HFFc6 (cell line): Measurements from ENCODE around the gene LCN10. TPM values are rescaled to one million over a fixed set of nuclear protein-coding genes. Genes with fewer than 3 reads are reported as not detected.
"Not testable (repeated sequence)": the region's sequence is repeated elsewhere in the genome, so short reads cannot be mapped to it uniquely, and the experiment has no call there.

Experiments used
- DNase-seq: peaks from one replicate; pipeline ENCODE4 v3.0.0-alpha.2; 2018
- H3K27ac Mint-ChIP-seq: 2 replicates; pipeline ENCODE4 v1.8.0; 2020; ENCODE audit warnings: mild to moderate bottlenecking, mixed read lengths
- H3K27me3 Mint-ChIP-seq: 2 replicates; pipeline ENCODE4 v1.8.0; 2021; ENCODE audit warnings: mild to moderate bottlenecking, moderate library complexity, mixed read lengths; ENCODE audit not compliant: insufficient read depth
- H3K36me3 Mint-ChIP-seq: 2 replicates; pipeline ENCODE4 v1.8.0; 2021; ENCODE audit warnings: low read depth, mixed read lengths
- H3K4me1 Mint-ChIP-seq: 2 replicates; pipeline ENCODE4 v1.8.0; 2020; ENCODE audit warnings: low read depth, mixed read lengths
- H3K4me3 Mint-ChIP-seq: 2 replicates; pipeline ENCODE4 v1.8.0; 2020; ENCODE audit warnings: mild to moderate bottlenecking, moderate library complexity, mixed read lengths
- H3K9me3 Mint-ChIP-seq: 2 replicates; pipeline ENCODE4 v1.8.0; 2020; ENCODE audit warnings: mild to moderate bottlenecking, mixed read lengths
- long read RNA-seq: library from polyadenylated mRNA; unstranded; transcript quantifications from one replicate; pipeline ENCODE4 v2.0.0, GENCODE V29; 2019
- total RNA-seq, 6 experiments: library from RNA; stranded (reverse); fragmentation: NEBNext Ultra II Directional; extraction: Animal tissue kit (Norgen Biotek cat#: 25700); gene quantifications; 2 replicates in 1 of 6; 3 replicates in 5 of 6; pipeline ENCODE4 v1.2.3, GENCODE V29; 2021
- TF ChIP-seq, protein P1 (sequence below): fragments of 200-600 bp; sonication (generic); IDR thresholded peaks from 2 replicates; pipeline ENCODE4 v1.5.0; 2021; ENCODE audit warnings: antibody characterized with exemption, mild to moderate bottlenecking

The LCN10 gene
- not detected for total RNA-seq
- long read RNA-seq = 0 reads

DNA sequence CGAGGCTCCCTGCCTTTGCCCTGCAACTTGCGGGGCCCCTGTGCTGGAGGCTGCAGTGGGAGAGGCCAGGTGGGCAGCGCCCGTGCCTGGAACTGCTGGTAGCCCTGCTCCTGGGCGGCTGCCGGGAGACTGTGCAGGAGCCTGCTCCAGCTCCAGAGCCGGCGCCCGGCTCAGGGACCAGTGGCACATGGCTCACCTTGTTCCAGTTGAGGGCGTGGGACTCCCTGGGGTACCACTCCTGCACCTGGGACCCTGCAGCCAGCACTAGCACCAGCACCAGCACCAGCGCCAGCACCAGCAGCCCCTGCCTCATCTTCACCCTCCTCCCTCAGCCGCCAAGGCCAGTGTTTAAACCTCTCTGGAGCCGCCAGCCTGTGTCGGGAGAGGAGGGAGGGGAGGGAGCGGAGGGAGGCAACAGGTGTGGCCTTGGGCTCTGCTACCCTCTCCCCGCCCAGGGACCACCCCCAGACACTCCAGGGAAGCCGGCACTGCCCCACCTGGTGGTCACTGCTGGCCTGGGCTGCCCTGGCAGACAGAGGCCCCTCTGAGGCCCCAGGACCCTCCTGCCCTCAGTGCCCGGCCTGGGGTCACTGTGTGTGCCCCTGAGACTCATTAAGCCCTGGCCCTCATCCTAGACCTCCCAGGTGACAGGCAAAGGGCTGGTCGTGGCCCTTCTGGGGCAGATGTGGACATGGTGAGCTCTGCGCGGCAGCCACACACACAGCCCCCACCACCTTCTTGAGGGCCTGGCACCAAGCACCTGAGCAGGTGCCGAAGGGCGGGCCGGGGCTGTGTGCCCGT, at the start of gene LCN10:
TSS of gene LCN10 (minus strand) at position 350 of the 801 bp plus-strand sequence. CDS start at position 313, 37 bp downstream.
- no peaks in the 10 kb centered on the region for H3K36me3 Mint-ChIP-seq
- H3K4me1 Mint-ChIP-seq = no peaks in the 10 kb centered on the region
- no peaks in the 10 kb centered on the region for H3K9me3 Mint-ChIP-seq
- peaks cover 15% of the 10 kb centered on the region for H3K27me3 Mint-ChIP-seq
- no peak within 1 kb of the TSS for H3K27ac Mint-ChIP-seq
- H3K4me3 Mint-ChIP-seq = no peak within 1 kb of the TSS
- no peak for DNase-seq
- TF ChIP-seq, protein P1, sequence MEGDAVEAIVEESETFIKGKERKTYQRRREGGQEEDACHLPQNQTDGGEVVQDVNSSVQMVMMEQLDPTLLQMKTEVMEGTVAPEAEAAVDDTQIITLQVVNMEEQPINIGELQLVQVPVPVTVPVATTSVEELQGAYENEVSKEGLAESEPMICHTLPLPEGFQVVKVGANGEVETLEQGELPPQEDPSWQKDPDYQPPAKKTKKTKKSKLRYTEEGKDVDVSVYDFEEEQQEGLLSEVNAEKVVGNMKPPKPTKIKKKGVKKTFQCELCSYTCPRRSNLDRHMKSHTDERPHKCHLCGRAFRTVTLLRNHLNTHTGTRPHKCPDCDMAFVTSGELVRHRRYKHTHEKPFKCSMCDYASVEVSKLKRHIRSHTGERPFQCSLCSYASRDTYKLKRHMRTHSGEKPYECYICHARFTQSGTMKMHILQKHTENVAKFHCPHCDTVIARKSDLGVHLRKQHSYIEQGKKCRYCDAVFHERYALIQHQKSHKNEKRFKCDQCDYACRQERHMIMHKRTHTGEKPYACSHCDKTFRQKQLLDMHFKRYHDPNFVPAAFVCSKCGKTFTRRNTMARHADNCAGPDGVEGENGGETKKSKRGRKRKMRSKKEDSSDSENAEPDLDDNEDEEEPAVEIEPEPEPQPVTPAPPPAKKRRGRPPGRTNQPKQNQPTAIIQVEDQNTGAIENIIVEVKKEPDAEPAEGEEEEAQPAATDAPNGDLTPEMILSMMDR = peak; percentile 71

DNA sequence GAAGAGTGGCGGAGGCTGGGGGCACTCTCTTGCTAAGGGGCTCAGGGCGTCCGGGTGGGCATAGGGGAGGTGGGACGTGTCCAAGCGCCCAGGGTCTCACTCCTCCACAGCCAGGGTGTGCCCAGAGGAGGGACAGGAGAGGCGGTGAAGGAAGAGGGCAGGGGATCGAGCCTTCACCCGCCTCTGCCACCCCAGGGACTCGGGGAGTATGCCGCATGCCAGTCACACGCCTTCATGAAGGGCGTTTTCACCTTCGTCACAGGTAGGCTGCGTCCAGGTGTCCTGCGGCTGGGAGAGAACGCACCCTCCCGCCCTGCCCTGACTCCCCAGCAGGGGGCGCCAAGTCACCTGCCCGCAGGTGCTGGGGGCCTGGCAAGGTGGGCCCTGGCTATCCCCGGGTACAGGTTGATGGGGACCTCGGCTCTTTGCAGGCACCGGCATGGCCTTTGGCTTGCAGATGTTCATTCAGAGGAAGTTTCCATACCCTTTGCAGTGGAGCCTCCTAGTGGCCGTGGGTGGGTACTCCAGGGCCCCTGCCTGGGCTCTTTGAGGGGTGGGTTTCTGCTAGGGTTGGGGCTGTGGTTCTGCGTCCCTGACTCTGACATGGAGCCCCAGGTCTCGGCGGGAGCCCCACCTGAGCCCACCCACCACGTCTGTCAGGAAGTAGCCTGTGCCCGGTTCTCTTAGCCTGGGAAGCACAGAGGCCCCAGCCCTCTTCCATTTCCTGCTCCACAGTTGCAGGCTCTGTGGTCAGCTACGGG, 49.0 kb upstream of the LCN10 start:
- H3K27ac Mint-ChIP-seq = peak overlapping the region; percentile 62; the same call in 1 of the 2 replicates
- H3K36me3 Mint-ChIP-seq = peaks cover 5% of the 10 kb centered on the region
- H3K4me1 Mint-ChIP-seq = peaks cover 42% of the 10 kb centered on the region
- no peaks in the 10 kb centered on the region for H3K9me3 Mint-ChIP-seq
- DNase-seq = no peak
- H3K4me3 Mint-ChIP-seq = peak overlapping the region; percentile 86
- peaks cover 5% of the 10 kb centered on the region for H3K27me3 Mint-ChIP-seq
- TF ChIP-seq, protein P1 = peak; percentile 100

DNA sequence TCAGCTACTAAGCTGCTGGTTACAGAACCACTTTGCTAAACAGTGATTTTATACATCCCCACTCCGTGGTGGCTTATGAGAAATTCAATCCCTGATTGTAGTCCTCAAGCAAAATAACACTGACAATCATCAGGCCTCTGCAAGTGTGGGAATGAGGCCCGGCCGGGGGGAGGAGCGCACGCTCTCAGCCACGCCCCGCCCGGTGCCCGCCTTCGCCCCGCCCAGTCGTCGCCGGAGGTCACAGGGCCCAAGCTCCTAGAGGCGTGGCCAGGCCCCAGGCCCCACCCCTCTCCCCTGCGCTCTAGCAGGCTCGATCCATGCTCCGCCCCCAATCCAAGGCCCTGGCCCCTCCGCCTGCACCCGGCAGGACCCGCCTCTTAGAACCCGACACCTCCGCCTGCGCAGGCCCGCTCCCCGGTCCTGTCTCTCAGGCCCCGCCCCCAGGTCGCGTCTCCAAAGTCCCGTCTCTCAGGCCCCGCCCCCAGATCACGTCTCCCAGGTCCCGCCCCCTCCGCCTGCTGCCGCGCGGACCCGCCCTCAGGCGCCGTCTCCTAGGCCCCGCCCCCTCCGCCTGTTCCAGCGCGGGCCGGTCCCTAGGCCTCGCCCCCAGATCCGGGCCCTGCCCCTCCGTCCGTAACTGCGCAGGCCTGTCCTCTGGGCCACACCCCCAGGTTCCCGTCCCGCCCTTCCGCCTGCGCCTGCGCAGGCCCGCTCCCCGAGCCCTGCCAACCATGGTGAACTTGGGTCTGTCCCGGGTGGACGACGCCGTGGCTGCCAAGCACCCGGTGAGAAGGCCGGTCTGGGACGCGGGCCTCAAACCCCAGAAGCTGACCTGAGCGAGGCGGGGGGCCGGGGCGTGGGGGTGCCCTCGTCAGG, 48.1 kb upstream of the LCN10 start, which contains the start of gene TMEM141:
TSS of gene TMEM141 (plus strand) at position 705 of the 876 bp plus-strand sequence. CDS start at position 732, 27 bp downstream.
- Mint-ChIP-seq H3K27ac (peak within 1 kb of the TSS; percentile 62), H3K9me3 (no peaks in the 10 kb centered on the region), H3K4me1 (peaks cover 34% of the 10 kb centered on the region), H3K27me3 (peaks cover 2% of the 10 kb centered on the region), H3K36me3 (peaks cover 5% of the 10 kb centered on the region), H3K4me3 (peak within 1 kb of the TSS; percentile 86)
- TF ChIP-seq, protein P1 = no peak
- peak; percentile 99 for DNase-seq

DNA sequence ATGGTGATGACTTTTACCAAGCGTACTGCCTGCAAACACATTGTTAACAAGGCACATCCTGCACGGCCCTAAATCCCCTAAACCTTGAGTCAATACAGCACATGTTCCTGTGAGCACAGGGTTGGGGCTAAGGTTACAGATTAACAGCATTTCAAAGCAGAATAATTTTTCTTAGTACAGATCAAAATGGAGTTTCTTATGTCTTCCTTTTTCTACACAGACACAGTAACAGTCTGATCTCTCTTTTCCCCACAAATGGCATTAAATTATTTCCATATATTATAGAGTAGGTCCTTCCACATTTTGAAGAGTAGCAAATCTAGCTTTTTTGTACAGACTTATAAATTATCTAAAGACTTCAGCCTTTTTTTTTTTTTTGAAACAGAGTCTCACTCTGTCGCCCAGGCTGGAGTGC, 46.8 kb upstream of the LCN10 start:
- TF ChIP-seq, protein P1 = no peak
- no peak for DNase-seq
- Mint-ChIP-seq H3K36me3 (peaks cover 5% of the 10 kb centered on the region), H3K9me3 (no peaks in the 10 kb centered on the region), H3K4me1 (peaks cover 34% of the 10 kb centered on the region), H3K27me3 (no peaks in the 10 kb centered on the region; the same call in none of the 2 replicates), H3K4me3 (no peak overlapping the region), H3K27ac (no peak overlapping the region)

DNA sequence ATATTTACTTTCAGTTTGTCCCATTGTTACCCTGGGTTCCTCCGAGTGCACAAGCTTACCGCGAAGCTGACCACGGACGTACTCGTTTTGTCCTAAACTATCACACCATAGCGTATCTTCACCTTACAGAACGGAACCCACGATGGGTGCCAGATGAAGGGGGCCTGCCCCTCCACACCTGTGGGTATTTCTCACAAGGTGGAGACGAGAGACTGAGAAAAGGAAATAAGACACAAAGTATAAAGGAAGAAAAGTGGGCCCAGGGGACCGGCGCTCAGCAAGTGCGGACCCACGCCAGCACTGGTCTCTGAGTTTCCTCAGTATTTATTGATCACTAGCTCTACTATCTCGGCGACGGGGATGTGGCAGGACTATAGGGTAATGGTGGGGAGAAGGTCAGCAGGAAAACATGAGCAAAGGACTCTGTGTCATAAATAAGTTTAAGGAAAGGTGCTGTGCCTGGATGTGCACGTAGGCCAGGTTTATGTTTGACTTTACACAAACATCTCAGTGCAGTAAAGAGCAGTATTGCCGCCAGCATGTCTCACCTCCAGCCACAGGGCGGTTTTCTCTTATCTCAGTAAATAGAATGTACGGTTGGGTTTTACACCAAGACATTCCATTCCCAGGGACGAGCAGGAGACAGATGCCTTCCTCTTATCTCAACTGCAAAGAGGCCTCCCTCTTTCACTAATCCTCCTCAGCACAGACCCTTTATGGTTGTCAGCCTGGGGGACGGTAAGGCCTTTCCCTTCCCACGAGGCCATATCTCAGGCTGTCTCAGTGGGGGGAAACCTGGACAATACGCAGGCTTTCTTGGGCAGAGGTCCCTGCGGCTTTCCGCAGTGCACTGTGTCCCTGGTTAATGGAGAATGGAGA, 46.1 kb upstream of the LCN10 start:
- peaks cover 34% of the 10 kb centered on the region for H3K4me1 Mint-ChIP-seq
- H3K27me3 Mint-ChIP-seq, H3K27ac Mint-ChIP-seq, DNase-seq, H3K9me3 Mint-ChIP-seq, H3K36me3 Mint-ChIP-seq: not testable (repeated sequence)
- H3K4me3 Mint-ChIP-seq = peak overlapping the region; percentile 68
